DOHH2 (cell line): ENCODE results near the gene RILPL2.
"Not testable (repeated sequence)": the region's sequence is repeated elsewhere in the genome, so short reads cannot be mapped to it uniquely, and the experiment has no call there.

Experiments
- H3F3A ChIP-seq: fragments of 200-600 bp; sonication (generic), shearing (Covaris generic); 2 replicates; pipeline ENCODE4 v1.6.0; 2016; ENCODE audit warnings: antibody characterized with exemption, mild to moderate bottlenecking; ENCODE audit not compliant: control insufficient read depth, insufficient read depth
- H3K27ac ChIP-seq: fragments of 200-600 bp; sonication (generic); 2 replicates; pipeline ENCODE4 v1.5.1; 2014; ENCODE audit warnings: low read depth, mild to moderate bottlenecking, low read length, moderate library complexity
- H3K27me3 ChIP-seq: fragments of 200-600 bp; sonication (generic); 2 replicates; pipeline ENCODE4 v1.6.1; 2014; ENCODE audit warnings: mild to moderate bottlenecking, low read length, mixed read lengths; ENCODE audit not compliant: control insufficient read depth
- H3K36me3 ChIP-seq: fragments of 200-600 bp; sonication (generic); 2 replicates; pipeline ENCODE4 v1.6.1; 2014; ENCODE audit warnings: mild to moderate bottlenecking, low read length, moderate library complexity, mixed read lengths; ENCODE audit not compliant: control insufficient read depth
- H3K4me1 ChIP-seq: fragments of 200-600 bp; sonication (generic); 2 replicates; pipeline ENCODE4 v1.6.1; 2014; ENCODE audit warnings: mild to moderate bottlenecking, low read length, mixed read lengths; ENCODE audit not compliant: control insufficient read depth
- H3K4me2 ChIP-seq: fragments of 200-600 bp; sonication (generic); 2 replicates; pipeline ENCODE4 v1.6.0; 2014; ENCODE audit warnings: mild to moderate bottlenecking, low read length, moderate library complexity
- H3K4me3 ChIP-seq: fragments of 200-600 bp; sonication (generic); 2 replicates; pipeline ENCODE4 v1.5.1; 2014; ENCODE audit warnings: mild to moderate bottlenecking, low read length, mixed read lengths
- H3K79me2 ChIP-seq: fragments of 200-600 bp; sonication (generic); 2 replicates; pipeline ENCODE4 v1.6.1; 2014; ENCODE audit warnings: mild to moderate bottlenecking, low read length, mixed read lengths; ENCODE audit not compliant: control insufficient read depth
- H3K9me2 ChIP-seq: fragments of 200-600 bp; sonication (generic); replicated peaks from 2 replicates; pipeline ENCODE4 v1.6.1; 2014; ENCODE audit warnings: mild to moderate bottlenecking, low read length, mixed read lengths; ENCODE audit not compliant: control insufficient read depth
- H3K9me3 ChIP-seq: fragments of 200-600 bp; sonication (generic); 2 replicates; pipeline ENCODE4 v1.6.1; 2014; ENCODE audit warnings: antibody characterized with exemption, low read length, mixed read lengths; ENCODE audit not compliant: control insufficient read depth, insufficient read depth
- H4K20me1 ChIP-seq: fragments of 200-600 bp; sonication (generic); 2 replicates; pipeline ENCODE4 v1.6.0; 2014; ENCODE audit warnings: low read depth, mild to moderate bottlenecking, antibody characterized with exemption, low read length, moderate library complexity; ENCODE audit not compliant: control insufficient read depth, insufficient read depth
- EZH2phosphoT487 ChIP-seq: fragments of 200-600 bp; sonication (generic); IDR thresholded peaks from 2 replicates; pipeline ENCODE4 v1.6.1; 2017; ENCODE audit warnings: borderline replicate concordance, mild to moderate bottlenecking, antibody characterized with exemption, low read length, moderate library complexity, mixed read lengths
- TF ChIP-seq, protein P1 (sequence below): fragments of 200-600 bp; sonication (generic); IDR thresholded peaks from one replicate; pipeline ENCODE4 v1.5.1; 2014; ENCODE audit warnings: antibody characterized with exemption, mild to moderate bottlenecking, low read depth, low read length; ENCODE audit not compliant: poor library complexity, severe bottlenecking

RILPL2 gene

DNA sequence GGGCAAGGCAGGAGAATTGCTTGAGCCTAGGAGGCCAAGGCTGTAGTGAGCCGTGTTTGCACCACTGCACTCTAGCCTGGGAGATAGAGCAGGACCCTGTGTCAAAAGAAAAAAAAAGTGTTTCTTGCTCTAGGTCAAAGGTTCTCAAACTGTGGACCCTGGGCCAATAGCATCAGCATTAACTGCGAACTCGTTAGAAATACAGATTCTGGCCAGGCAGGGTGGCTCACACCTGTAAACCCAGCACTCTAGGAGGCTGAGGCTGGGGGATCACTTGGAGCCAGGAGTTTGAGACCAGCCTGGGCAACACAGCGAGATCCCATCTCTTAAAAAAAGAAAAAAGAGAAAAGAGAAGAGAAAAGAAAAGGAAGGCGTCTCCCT, 858 bp downstream of the RILPL2 start:
- Histone ChIP-seq H3K4me3 (peak overlapping the region; percentile 86), H3K4me1 (peaks cover 51% of the 10 kb centered on the region), H3K36me3 (peaks cover 10% of the 10 kb centered on the region), H3F3A (peaks cover 9% of the 10 kb centered on the region; the same call in 1 of the 2 replicates), H3K4me2 (peak overlapping the region; percentile 79), H3K9me3 (no peaks in the 10 kb centered on the region), H3K27ac (peak overlapping the region; percentile 53), H4K20me1 (no peaks in the 10 kb centered on the region), H3K79me2 (peaks cover 55% of the 10 kb centered on the region), H3K27me3 (no peaks in the 10 kb centered on the region), H3K9me2 (no peaks in the 10 kb centered on the region)
- TF ChIP-seq EZH2phosphoT487 = no peak
- TF ChIP-seq, protein P1, sequence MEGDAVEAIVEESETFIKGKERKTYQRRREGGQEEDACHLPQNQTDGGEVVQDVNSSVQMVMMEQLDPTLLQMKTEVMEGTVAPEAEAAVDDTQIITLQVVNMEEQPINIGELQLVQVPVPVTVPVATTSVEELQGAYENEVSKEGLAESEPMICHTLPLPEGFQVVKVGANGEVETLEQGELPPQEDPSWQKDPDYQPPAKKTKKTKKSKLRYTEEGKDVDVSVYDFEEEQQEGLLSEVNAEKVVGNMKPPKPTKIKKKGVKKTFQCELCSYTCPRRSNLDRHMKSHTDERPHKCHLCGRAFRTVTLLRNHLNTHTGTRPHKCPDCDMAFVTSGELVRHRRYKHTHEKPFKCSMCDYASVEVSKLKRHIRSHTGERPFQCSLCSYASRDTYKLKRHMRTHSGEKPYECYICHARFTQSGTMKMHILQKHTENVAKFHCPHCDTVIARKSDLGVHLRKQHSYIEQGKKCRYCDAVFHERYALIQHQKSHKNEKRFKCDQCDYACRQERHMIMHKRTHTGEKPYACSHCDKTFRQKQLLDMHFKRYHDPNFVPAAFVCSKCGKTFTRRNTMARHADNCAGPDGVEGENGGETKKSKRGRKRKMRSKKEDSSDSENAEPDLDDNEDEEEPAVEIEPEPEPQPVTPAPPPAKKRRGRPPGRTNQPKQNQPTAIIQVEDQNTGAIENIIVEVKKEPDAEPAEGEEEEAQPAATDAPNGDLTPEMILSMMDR = no peak

DNA sequence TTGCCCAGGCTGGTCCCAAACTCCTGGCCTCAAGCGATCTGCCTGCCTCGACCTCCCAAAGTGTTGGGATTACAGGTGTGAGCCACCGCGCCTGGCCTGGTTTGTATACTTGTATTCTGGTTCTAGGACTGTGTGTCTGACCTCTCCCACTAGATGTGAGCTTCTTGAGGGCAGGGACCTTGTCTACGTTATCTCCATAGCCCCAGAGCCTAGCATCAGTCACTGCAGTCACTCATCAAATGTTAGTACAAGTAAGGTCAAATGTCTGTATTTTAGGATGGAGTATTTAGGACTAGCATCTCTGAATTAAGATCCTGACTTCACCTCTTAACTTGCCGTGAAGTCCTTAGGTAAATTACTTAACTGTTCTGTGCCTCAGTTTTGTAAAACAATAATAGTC, 2.9 kb downstream of the RILPL2 start:
- peak overlapping the region; percentile 79 for H3K4me2 ChIP-seq
- 0 out of 2 replicates have a peak, but pooled peaks cover under 1% of the 10 kb centered on the region for H4K20me1 ChIP-seq
- H3F3A ChIP-seq = peaks cover 9% of the 10 kb centered on the region; the same call in 1 of the 2 replicates
- no peaks in the 10 kb centered on the region for H3K9me3 ChIP-seq
- no peaks in the 10 kb centered on the region for H3K9me2 ChIP-seq
- H3K4me3 ChIP-seq = peak overlapping the region; percentile 63
- no peaks in the 10 kb centered on the region for H3K27me3 ChIP-seq
- H3K27ac ChIP-seq = no peak overlapping the region
- H3K36me3 ChIP-seq = peaks cover 13% of the 10 kb centered on the region
- H3K4me1 ChIP-seq = peaks cover 55% of the 10 kb centered on the region
- TF ChIP-seq, protein P1 = no peak
- no peak for TF ChIP-seq EZH2phosphoT487
- H3K79me2 ChIP-seq = peaks cover 56% of the 10 kb centered on the region

DNA sequence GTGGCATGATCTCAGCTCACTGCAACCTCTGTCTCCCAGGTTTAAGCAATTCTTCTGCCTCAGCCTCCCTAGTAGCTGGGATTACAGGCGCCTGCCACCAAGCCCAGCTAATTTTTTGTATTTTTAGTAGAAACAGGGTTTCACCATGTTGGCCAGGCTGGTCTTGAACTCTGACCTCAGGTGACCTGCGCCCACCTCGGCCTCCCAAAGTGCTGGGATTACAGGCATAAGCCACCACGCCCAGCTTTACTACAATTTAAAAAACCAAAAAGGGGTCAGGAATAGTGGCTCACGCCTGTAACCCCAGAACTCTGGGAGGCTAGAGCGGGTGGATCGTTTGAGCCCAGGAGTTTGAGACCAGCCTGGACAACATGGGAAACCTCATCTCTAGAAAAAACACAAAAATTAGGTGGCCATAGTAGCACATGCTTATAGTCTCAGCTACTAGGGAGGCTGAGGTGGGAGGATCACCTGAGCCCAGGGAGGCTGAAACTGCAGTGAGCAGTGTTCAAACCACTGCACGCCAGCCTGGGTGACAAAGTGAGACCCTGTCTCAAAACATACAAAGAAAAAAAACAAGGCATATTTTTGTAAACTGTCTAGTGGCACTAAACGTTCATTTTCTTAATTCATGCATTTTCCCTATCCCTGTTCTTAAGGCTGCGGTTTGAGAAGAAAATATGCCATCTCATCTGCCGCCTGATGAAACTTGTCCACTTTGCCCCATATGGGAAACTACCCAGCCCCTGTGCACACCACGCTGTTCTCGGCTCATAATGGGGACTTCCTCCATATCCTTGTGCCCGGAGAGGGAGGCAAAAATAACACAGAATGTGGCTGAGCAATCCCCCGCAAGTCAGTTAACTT, 4.3 kb downstream of the RILPL2 start:
- not testable (repeated sequence) for H4K20me1 ChIP-seq, H3K9me3 ChIP-seq, H3K27me3 ChIP-seq, H3K9me2 ChIP-seq
- peaks cover 11% of the 10 kb centered on the region for H3F3A ChIP-seq
- peak overlapping the region; percentile 4; the same call in 1 of the 2 replicates for H3K27ac ChIP-seq
- peak overlapping the region; percentile 63 for H3K4me3 ChIP-seq
- peaks cover 68% of the 10 kb centered on the region for H3K4me1 ChIP-seq
- H3K4me2 ChIP-seq = peak overlapping the region; percentile 79
- H3K79me2 ChIP-seq = peaks cover 60% of the 10 kb centered on the region
- H3K36me3 ChIP-seq = peaks cover 16% of the 10 kb centered on the region

DNA sequence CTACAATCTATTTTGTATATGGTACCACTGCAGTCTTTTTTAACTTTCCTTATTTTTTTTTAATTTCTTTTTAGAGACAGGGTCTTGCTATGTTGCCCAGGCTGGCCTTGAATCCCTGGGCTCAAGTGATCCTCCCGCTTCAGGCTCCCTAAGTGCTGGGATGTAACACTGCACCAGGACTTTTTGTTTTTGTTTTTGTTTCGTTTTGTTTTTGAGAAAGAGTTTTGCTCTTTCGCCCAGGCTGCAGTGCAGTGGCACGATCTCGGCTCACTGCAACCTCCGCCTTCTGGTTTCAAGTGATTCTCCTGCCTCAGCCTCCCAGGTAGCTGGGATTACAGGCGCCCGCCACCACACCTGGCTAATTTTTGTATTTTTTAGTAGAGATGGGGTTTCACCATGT, 7.4 kb downstream of the RILPL2 start:
- not testable (repeated sequence) for H3K27me3 ChIP-seq, H4K20me1 ChIP-seq, H3K9me3 ChIP-seq, H3K4me3 ChIP-seq, H3K4me2 ChIP-seq, H3F3A ChIP-seq, H3K9me2 ChIP-seq, H3K27ac ChIP-seq
- Histone ChIP-seq H3K36me3 (peaks cover 10% of the 10 kb centered on the region), H3K4me1 (peaks cover 52% of the 10 kb centered on the region), H3K79me2 (peaks cover 34% of the 10 kb centered on the region)
